Adrenal gland (tissue), 5 donors: ENCODE results near the gene BEND5.

ENCODE experiments used
- CTCF ChIP-seq, 6 experiments: fragments of 450-650 bp in 4 of 6; fragments of 200-600 bp in 2 of 6; sonication (generic) in 1 of 6; IDR thresholded peaks; 1 replicate in 5 of 6; 2 replicates in 1 of 6; pipeline versions ENCODE4 v1.5.1 to v1.8.0; 2016 to 2021; ENCODE audit warnings: antibody characterized with exemption in 6 of 6, mild to moderate bottlenecking in 2 of 6, moderate library complexity in 1 of 6
- POLR2A ChIP-seq, 2 donors: fragments of 450-650 bp; IDR thresholded peaks; one replicate each; pipeline ENCODE4 v1.6.1; 2017; ENCODE audit warnings: antibody characterized with exemption in 2 of 2, mild to moderate bottlenecking in 2 of 2, moderate library complexity in 1 of 2
- donor health status: DM: no; HTN: no; CAD: no.

- TF ChIP-seq CTCF (IDR thresholded peaks at IDR 0.05) (no peak), POLR2A (IDR thresholded peaks at IDR 0.05) (no peak)
Measured at GRCh38 chr1:48803474-48803873, 26.8 kb upstream of the BEND5 start.
